Common myeloid progenitor, CD34-positive (primary cell): ENCODE results near the gene BCL11A.
A peak's percentile ranks its signal among the peaks of the same experiment; 100 is the strongest.

ENCODE experiments used
- CTCF ChIA-PET: fragments of 350-600 bp; sonication (Branson Sonifier 250); formaldehyde crosslinking; loops from one replicate; lab custom pipeline; 2021; ENCODE audit warnings: antibody characterized with exemption; lab: Charles Lee
- POLR2A ChIA-PET: fragments of 350-600 bp; sonication (Branson Sonifier 250); formaldehyde crosslinking; loops from one replicate; lab custom pipeline; 2021; ENCODE audit warnings: antibody characterized with exemption; lab: Charles Lee
- DNase-seq, 3 donors: peaks; one replicate each; pipeline versions ENCODE4 v3.0.0 to v3.0.0-alpha.2; 2013
- H3K27ac ChIP-seq, 2 experiments: 1 replicate in 1 of 2; 2 replicates in 1 of 2; pipeline ENCODE4 v1.7.0; 2013; ENCODE audit warnings: inconsistent platforms in 2 of 2, low read length in 2 of 2, mild to moderate bottlenecking in 2 of 2, low read depth in 1 of 2, moderate library complexity in 1 of 2; ENCODE audit not compliant: severe bottlenecking in 2 of 2, insufficient read depth in 1 of 2, poor library complexity in 1 of 2
- H3K27me3 ChIP-seq, 5 experiments: replicated peaks in 2 of 5; 1 replicate in 3 of 5; 2 replicates in 2 of 5; pipeline versions ENCODE4 v1.6.1 to v1.7.0; 2013; ENCODE audit warnings: low read length in 4 of 5, mild to moderate bottlenecking in 2 of 5, moderate library complexity in 2 of 5, inconsistent platforms in 1 of 5; ENCODE audit not compliant: insufficient read depth in 5 of 5, control insufficient read depth in 4 of 5
- H3K36me3 ChIP-seq, 4 experiments: 1 replicate in 2 of 4; 2 replicates in 2 of 4; pipeline versions ENCODE4 v1.6.1 to v1.7.0; 2013; ENCODE audit warnings: low read length in 3 of 4, control low read depth in 1 of 4, mild to moderate bottlenecking in 1 of 4; ENCODE audit not compliant: control insufficient read depth in 4 of 4, insufficient read depth in 4 of 4
- H3K4me1 ChIP-seq, 4 experiments: 1 replicate in 3 of 4; 2 replicates in 1 of 4; pipeline versions ENCODE4 v1.6.1 to v1.7.1; 2013; ENCODE audit warnings: low read length in 3 of 4, mild to moderate bottlenecking in 3 of 4, control low read depth in 1 of 4, inconsistent platforms in 1 of 4, moderate library complexity in 1 of 4; ENCODE audit not compliant: control insufficient read depth in 4 of 4, insufficient read depth in 4 of 4; ENCODE audit errors: control extremely low read depth in 1 of 4
- H3K4me3 ChIP-seq, 7 experiments: 1 replicate in 4 of 7; 2 replicates in 3 of 7; pipeline versions ENCODE4 v1.5.1 to v1.7.0; 2013; ENCODE audit warnings: mild to moderate bottlenecking in 7 of 7, low read length in 6 of 7, moderate library complexity in 6 of 7, inconsistent platforms in 2 of 7, low read depth in 2 of 7, control low read depth in 1 of 7; ENCODE audit not compliant: insufficient read depth in 4 of 7, control insufficient read depth in 1 of 7; ENCODE audit errors: extremely low read depth in 1 of 7
- H3K9me3 ChIP-seq, 5 experiments: 1 replicate in 4 of 5; 2 replicates in 1 of 5; pipeline versions ENCODE4 v1.6.1 to v1.7.1; 2013; ENCODE audit warnings: low read length in 4 of 5, mild to moderate bottlenecking in 2 of 5, inconsistent platforms in 1 of 5, low read depth in 1 of 5, moderate library complexity in 1 of 5; ENCODE audit not compliant: control insufficient read depth in 4 of 5, insufficient read depth in 2 of 5; ENCODE audit errors: control extremely low read depth in 1 of 5
- WGBS: methylation state at CpG from one replicate; pipeline ENCODE4 v1.1.5; 2013; ENCODE audit not compliant: insufficient coverage; 5-methylcytosine and 5-hydroxymethylcytosine counted together

Gene BCL11A

GRCh38 chr2:60496475-60496874 is 57.0 kb downstream of the BCL11A start:
- peak overlapping the region in 1 of 2 experiments; percentile 52 for H3K27ac ChIP-seq
- no peaks in the 10 kb centered on the region for H3K9me3 ChIP-seq
- CTCF ChIA-PET = interaction anchor here (0.9 to 2.5 kb wide), 8 partner anchors 9 to 70 kb away, joined by 3 to 11 read pairs (median 4); no protein-coding TSS in a partner anchor

GRCh38 chr2:60495041-60495625 is 58.3 kb downstream of the BCL11A start:
- Histone ChIP-seq H3K4me3 (no peak overlapping the region), H3K4me1 (peaks cover 4 to 56% (median 39%) of the 10 kb centered on the region in 4 experiments), H3K9me3 (no peaks in the 10 kb centered on the region), H3K27ac (peak overlapping the region in 1 of 2 experiments; percentile 62), H3K36me3 (peaks cover 9 to 74% (median 23%) of the 10 kb centered on the region in 4 experiments), H3K27me3 (no peaks in the 10 kb centered on the region)
- WGBS = 88% methylated on average over 3 of the region's 6 CpGs
- no peak for DNase-seq
- ChIA-PET POLR2A (interaction anchor here (1.3 kb wide), 1 partner anchor 21 kb away, joined by 3 read pairs; no protein-coding TSS in a partner anchor), CTCF (interaction anchor here (0.7 to 4.7 kb wide), 6 partner anchors 10 to 95 kb away, joined by 3 to 24 read pairs (median 4); no protein-coding TSS in a partner anchor)

More at GRCh38 chr2:60496475-60496874, 57.0 kb downstream of the BCL11A start:
- H3K4me1 ChIP-seq = peaks cover 4 to 55% (median 36%) of the 10 kb centered on the region in 4 experiments
- no peaks in the 10 kb centered on the region for H3K27me3 ChIP-seq
- DNase-seq = no peak
- H3K36me3 ChIP-seq = peaks cover 9 to 85% (median 29%) of the 10 kb centered on the region in 4 experiments
- 86% methylated on average over 1 of the region's 1 CpG for WGBS
- POLR2A ChIA-PET = no interaction called here
- H3K4me3 ChIP-seq = no peak overlapping the region

GRCh38 chr2:60493804-60494387 is 59.6 kb downstream of the BCL11A start:
- CTCF ChIA-PET = interaction anchor here (0.7 to 4.7 kb wide), 3 partner anchors 9 to 14 kb away, joined by 3 to 24 read pairs (median 4); no protein-coding TSS in a partner anchor
- Histone ChIP-seq H3K4me3 (no peak overlapping the region), H3K27ac (peak overlapping the region in 1 of 2 experiments; percentile 15), H3K27me3 (no peaks in the 10 kb centered on the region), H3K9me3 (no peaks in the 10 kb centered on the region), H3K36me3 (peaks cover 9 to 64% (median 16%) of the 10 kb centered on the region in 4 experiments), H3K4me1 (peaks cover 4 to 56% (median 30%) of the 10 kb centered on the region in 4 experiments)
- WGBS = 87% methylated on average over 4 of the region's 4 CpGs
- POLR2A ChIA-PET = interaction anchor here (1.3 kb wide), 1 partner anchor 22 kb away, joined by 3 read pairs; no protein-coding TSS in a partner anchor
- no peak for DNase-seq

GRCh38 chr2:60492548-60492947 is 60.9 kb downstream of the BCL11A start:
- ChIA-PET CTCF (interaction anchor here (1.1 to 4.7 kb wide), 2 partner anchors 15 to 35 kb away, joined by 3 to 24 read pairs; no protein-coding TSS in a partner anchor), POLR2A (no interaction called here)
- DNase-seq = no peak
- no peaks in the 10 kb centered on the region for H3K27me3 ChIP-seq
- WGBS = 92% methylated on average over 2 of the region's 4 CpGs
- H3K36me3 ChIP-seq = peaks cover 9 to 64% (median 12%) of the 10 kb centered on the region in 4 experiments
- no peak overlapping the region for H3K4me3 ChIP-seq
- no peak overlapping the region for H3K27ac ChIP-seq
- peaks cover 4 to 49% (median 24%) of the 10 kb centered on the region in 4 experiments for H3K4me1 ChIP-seq
- no peaks in the 10 kb centered on the region for H3K9me3 ChIP-seq

- H3K36me3 ChIP-seq = peaks cover 9 to 65% (median 14%) of the 10 kb centered on the region in 4 experiments
- 95% methylated on average over 4 of the region's 4 CpGs for WGBS
- DNase-seq = peak in 2 of 3 donors; percentile 23 to 32
- H3K27ac ChIP-seq = no peak overlapping the region
- no peaks in the 10 kb centered on the region for H3K9me3 ChIP-seq
- CTCF ChIA-PET = no interaction called here
- no peaks in the 10 kb centered on the region for H3K27me3 ChIP-seq
- H3K4me1 ChIP-seq = peaks cover 6 to 60% (median 32%) of the 10 kb centered on the region in 4 experiments
- no peak overlapping the region for H3K4me3 ChIP-seq
- POLR2A ChIA-PET = no interaction called here
Observed at GRCh38 chr2:60490848-60491247, 62.6 kb downstream of the BCL11A start.

GRCh38 chr2:60490441-60490840 is 63.0 kb downstream of the BCL11A start:
- Histone ChIP-seq H3K36me3 (peaks cover 12 to 65% (median 16%) of the 10 kb centered on the region in 4 experiments), H3K4me3 (no peak overlapping the region), H3K4me1 (peaks cover 6 to 63% (median 36%) of the 10 kb centered on the region in 4 experiments), H3K9me3 (no peaks in the 10 kb centered on the region), H3K27ac (peak overlapping the region in 1 of 2 experiments; percentile 30), H3K27me3 (no peaks in the 10 kb centered on the region)
- 75% methylated on average over 1 of the region's 1 CpG for WGBS
- no peak for DNase-seq
- ChIA-PET CTCF (no interaction called here), POLR2A (no interaction called here)
